Breast epithelium (tissue), 3 donors: Measurements from ENCODE around the gene RANBP6.

ENCODE experiments used
- POLR2A ChIP-seq: fragments of 450-650 bp; IDR thresholded peaks from one replicate; pipeline ENCODE4 v1.6.1; 2016; ENCODE audit warnings: antibody characterized with exemption, mild to moderate bottlenecking, moderate library complexity
- POLR2AphosphoS5 ChIP-seq, 3 donors: sonication (generic); formaldehyde crosslinking; IDR thresholded peaks; one replicate each; pipeline ENCODE4 v1.6.1; 2017; ENCODE audit warnings: antibody characterized with exemption in 3 of 3
- TF ChIP-seq, protein P1 (sequence below), 3 donors: fragments of 450-650 bp; IDR thresholded peaks; one replicate each; pipeline ENCODE4 v1.5.1; 2016 to 2017; ENCODE audit warnings: antibody characterized with exemption in 3 of 3, mild to moderate bottlenecking in 3 of 3, moderate library complexity in 3 of 3

DNA sequence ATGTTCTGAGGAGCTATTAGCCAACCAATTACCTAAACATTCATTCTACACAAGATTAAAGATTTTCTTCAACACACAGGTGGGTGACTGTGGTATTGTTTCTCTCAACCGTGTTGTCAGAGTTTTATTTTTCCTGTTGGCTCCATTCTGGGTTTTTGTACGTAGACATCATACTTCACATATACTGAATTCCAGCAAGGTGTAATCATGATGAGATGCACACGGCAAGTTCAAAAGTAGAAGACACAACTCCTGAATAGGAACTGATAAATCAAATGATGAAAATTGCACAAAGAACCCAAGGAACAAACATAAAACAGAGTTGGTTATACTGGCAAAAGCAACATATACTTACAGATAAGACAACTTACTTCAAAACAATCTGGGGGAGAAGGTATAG lies 40.2 kb upstream of the RANBP6 start:
- TF ChIP-seq, protein P1, sequence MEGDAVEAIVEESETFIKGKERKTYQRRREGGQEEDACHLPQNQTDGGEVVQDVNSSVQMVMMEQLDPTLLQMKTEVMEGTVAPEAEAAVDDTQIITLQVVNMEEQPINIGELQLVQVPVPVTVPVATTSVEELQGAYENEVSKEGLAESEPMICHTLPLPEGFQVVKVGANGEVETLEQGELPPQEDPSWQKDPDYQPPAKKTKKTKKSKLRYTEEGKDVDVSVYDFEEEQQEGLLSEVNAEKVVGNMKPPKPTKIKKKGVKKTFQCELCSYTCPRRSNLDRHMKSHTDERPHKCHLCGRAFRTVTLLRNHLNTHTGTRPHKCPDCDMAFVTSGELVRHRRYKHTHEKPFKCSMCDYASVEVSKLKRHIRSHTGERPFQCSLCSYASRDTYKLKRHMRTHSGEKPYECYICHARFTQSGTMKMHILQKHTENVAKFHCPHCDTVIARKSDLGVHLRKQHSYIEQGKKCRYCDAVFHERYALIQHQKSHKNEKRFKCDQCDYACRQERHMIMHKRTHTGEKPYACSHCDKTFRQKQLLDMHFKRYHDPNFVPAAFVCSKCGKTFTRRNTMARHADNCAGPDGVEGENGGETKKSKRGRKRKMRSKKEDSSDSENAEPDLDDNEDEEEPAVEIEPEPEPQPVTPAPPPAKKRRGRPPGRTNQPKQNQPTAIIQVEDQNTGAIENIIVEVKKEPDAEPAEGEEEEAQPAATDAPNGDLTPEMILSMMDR (IDR thresholded peaks at IDR 0.05): no peak
- no peak for TF ChIP-seq POLR2A
- TF ChIP-seq POLR2AphosphoS5 (IDR thresholded peaks at IDR 0.05): no peak
